SK-MEL-5 (cell line): ENCODE results near the gene CHSY3. TPM values are rescaled to one million over a fixed set of nuclear protein-coding genes. Genes with fewer than 3 reads are reported as not detected.
A peak's percentile ranks its signal among the peaks of the same experiment; 100 is the strongest.

Experiments
- DNase-seq: peaks from one replicate; pipeline ENCODE4 v3.0.0-alpha.2; 2016; ENCODE audit warnings: low read depth, low spot score
- in situ Hi-C: cut with HindIII; loops from 2 replicates; pipeline ENCODE4 v1.10.0; 2016; ENCODE audit warnings: low sequenced_read_pairs, high pct_unique_total_duplicates, low pct_unique_long_range_greater_than_20kb
- polyA plus RNA-seq, 2 experiments: library from polyadenylated mRNA; depleted of rRNA; stranded (reverse); fragments of >200 nt; gene quantifications; 2 replicates each; pipeline ENCODE4 v1.2.3, GENCODE V29; 2015
- total RNA-seq: library from RNA; depleted of rRNA; stranded (reverse); fragments of >200 nt; shearing (Covaris generic); gene quantifications from 2 replicates; pipeline ENCODE4 v1.2.3, GENCODE V29; 2014; rRNA removed

CHSY3 gene
- 7.5 and 7.8 TPM in 2 replicates for total RNA-seq
- 3.2 and 4.3 TPM in 2 replicates for polyA plus RNA-seq (2015; cell fraction: cytosol; rRNA removed)
- 1.1 and 1.7 TPM in 2 replicates for polyA plus RNA-seq (2015; cell fraction: nucleus; rRNA removed)

DNA sequence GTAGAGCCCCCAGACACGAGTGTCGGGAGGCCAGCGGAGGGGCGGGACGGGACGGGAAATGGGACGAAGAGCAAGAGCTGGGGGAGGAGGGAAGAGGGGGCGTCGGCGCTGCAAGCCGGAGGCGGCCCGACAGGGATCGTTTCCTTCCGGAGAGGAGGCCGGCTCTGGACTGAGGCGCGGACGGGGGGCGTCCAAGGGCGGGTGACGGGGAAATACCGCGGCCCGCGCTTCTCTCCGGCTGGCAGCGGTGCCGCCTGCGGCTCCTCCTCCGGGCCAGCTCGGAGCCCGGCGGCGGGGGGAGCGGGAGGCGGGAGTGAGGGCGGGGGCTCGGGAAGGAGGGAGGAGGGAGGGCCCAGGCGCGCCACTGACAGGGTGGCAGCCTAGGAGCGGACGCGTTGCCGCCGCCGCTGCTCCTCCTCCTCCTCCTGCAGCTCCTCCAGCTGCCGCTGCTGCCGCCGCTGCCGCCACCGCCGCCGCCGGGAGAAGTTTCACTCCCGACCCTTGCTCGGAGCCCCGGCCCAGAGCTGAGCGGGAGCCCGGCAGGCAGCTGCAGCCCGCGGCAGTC is at the start of gene CHSY3:
TSS of gene CHSY3 (plus strand) at position 364 of the 565 bp plus-strand sequence.
- peak; percentile 82 for DNase-seq
- in situ Hi-C loops = no loop called here

DNA sequence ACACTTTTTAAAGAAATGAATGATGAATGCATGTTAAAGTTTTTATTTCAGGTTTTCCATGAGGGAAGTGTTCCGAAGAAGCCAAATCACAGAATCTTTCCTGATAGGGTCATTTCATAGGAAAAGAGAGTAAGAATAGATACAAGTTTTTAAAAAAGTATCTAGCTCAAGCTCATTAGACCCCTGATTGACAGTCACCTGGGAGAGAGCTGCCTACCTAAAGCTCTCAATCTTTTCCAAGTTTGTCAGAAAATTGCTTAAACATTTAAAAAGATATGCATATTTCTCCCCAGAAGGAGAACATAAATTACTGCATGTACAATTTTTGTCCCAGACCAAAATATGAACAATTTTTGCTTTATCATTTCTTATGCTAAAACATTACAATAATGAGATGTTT is 47.9 kb upstream of the CHSY3 start:
- in situ Hi-C loops = no loop called here
- DNase-seq = no peak

DNA sequence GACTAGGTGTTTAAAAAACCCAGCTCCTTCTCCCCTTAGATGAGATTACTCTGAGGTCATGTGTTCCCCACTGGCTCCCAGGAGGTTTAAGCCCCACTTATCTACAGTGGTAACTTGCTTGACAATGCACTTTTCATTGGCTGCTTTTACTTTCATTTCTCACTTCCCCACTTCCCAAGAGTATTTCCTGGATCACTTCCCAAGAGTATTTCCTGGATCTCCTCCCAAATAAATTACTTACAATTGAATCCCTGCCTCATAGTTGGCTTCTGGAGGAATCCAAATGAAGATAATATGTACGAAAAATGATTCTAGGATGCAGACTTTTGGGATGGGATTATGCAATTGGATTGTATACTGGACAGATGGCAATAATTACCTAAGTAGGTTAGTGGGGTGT is 47.1 kb upstream of the CHSY3 start:
- no peak for DNase-seq
- in situ Hi-C loops = no loop called here

DNA sequence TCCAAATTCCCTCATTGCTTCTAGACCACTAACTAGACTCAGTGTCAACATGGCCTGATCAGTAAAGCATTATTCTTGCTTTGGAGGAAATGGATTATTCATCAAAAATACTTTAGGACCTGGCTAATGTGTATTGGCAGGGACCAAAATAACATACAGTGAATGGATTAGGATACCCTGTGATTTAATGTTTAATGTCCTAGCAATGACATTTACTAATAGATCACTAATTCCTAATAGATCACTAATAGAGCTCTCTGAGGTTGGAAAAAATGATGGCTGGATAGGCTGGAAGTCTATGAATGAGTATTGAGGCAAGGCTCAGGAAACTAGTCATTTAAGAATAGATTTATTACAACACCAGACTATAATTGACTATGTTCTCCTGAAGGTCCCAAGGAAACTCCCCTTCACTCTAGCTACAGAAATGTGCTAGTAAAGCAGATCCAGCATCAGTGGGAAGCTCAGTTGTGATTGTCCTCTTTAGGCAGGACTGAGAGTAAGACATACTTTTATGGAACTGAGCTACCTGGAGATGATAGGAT is 46.1 kb upstream of the CHSY3 start:
- in situ Hi-C loops = no loop called here

DNA sequence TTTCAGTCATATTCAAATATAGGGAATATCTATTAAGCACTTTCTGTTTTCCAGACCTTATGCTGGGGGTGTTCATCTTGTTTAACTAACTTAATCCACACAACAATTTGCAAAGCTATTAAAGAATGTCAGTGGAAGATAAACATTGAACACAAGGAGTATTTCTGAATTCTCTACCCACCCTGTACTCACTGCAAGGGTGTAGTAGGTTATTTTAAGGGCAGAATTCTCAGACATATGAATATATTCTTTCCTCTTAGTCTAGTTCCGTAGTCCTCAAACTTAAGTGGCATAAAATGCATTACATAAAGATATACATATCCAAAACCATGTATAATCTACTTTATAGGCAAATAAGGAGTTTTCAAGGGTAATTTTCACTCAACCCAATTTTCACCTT is 19.9 kb upstream of the CHSY3 start:
- in situ Hi-C loops = no loop called here
- no peak for DNase-seq

More for the DNA sequence above, 46.1 kb upstream of the CHSY3 start:
- DNase-seq = no peak

DNA sequence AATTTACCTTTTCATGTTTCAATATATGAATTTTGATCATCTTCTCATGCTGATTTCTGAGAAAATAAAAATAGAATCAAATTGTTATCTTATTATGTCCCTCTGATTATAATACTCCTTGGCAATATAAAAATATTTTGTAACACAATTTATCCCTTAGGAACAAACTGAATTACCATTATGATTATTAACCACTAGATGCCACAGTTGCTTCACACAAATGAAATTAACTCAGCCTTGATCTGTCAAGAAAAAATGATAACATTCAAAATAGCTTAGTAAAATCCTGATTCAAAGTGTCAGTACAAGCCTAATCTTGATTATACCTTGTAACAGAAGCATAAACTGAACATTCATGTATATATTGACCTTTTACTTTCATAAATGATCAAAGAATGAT is 4.8 kb upstream of the CHSY3 start:
- in situ Hi-C loops = no loop called here
- DNase-seq = peak; percentile 49

DNA sequence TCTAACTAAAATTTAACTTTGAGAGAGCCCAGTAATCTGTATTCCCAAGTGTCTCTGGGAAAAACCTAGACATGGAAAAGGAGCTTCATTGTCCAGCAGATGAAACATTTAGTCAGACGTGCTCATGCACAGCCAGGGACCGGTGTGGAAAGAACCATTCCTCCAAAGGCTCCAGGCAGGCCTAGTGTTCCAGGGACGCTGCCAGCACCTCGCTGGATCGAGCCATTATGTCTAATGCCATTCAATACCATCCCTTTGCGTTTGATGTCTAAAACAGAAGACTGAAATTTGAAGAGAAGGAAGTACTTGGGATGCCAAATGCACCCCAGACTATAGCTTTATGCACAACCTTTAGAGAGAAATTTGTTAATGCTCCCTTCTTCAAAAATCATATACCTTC is 1.4 kb upstream of the CHSY3 start:
- in situ Hi-C loops = no loop called here
- DNase-seq = no peak

DNA sequence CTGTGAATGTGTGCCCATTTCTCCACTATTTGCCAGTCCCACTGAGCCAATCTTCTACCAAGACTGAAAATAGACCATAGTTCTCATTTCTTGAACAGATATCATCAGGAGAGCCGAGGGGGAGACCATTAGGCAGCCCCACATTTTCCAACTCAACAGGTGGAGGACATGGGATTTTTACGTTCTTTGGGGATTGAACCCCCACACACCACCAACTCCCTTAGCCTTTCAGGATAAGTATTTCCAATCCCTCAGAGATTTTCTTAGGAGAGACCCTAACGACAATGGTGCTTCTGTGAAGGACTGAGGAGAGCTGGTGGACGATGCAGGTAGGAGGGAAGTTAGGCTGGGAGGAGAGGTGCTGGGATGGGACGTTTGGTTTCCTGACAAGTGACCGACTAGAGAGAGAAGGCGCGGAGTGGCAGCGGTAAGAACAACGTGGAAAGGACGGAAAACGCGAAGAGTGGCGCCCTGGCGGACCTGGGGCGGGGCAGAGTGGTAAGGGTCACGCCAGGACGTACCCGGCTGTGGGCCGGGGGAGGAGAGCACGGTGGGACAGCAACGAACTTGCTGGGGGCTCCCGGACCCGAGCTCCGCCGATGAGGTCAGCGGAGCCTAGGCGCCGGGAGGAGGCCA is 681 bp upstream of the CHSY3 start:
- in situ Hi-C loops = no loop called here
- no peak for DNase-seq

DNA sequence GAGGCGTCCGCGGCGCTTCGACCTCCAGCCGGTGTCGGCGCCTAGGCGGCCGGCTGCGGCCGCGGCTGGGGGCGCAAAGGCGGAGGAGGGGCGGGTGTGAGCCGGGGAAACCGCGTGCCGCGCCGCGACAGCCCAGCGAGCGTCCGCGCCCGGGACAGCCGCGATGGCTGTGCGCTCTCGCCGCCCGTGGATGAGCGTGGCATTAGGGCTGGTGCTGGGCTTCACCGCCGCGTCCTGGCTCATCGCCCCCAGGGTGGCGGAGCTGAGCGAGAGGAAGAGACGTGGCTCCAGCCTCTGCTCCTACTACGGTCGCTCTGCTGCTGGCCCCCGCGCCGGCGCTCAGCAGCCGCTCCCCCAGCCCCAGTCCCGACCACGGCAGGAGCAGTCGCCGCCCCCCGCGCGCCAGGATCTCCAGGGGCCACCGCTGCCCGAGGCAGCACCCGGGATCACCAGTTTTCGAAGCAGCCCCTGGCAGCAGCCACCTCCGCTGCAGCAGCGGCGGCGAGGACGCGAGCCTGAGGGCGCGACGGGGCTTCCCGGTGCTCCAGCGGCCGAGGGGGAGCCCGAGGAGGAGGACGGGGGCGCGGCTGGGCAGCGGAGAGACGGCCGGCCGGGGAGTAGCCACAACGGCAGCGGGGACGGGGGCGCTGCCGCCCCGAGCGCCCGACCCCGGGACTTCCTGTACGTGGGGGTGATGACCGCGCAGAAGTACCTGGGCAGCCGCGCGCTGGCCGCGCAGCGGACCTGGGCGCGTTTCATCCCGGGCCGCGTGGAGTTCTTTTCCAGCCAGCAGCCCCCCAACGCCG is 605 bp downstream of the CHSY3 start:
- in situ Hi-C loops = no loop called here
- no peak for DNase-seq

DNA sequence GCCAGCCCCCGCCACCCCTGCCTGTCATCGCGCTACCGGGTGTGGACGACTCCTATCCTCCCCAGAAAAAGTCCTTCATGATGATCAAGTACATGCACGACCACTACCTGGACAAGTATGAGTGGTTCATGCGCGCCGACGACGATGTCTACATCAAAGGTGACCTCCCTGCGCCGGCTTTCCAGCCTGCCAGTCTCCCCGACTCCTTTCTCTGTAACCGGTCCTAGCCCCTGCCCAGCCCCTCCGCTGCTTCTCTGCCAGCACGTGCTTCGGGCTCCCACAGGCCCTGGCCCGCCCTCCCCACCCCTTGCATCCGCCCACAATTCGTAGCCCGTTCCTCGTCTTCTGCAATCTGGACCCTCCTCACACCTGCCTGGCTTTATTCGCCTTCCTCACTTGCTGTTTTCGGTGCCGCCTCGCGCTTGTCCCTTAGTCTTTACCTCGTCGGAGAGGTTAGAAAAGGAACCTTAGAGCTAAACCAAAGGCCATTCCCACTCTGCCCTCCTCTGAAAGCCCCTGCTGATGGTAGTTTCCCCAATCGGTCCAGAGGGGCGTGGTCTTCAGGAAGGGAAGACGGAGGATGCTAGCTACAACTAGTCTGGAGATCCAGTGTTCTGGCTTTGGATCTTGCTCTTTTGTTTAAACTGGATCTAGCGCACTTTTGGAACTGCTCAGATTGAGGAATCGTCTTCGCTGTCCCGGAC is 1.4 kb downstream of the CHSY3 start:
- in situ Hi-C loops = no loop called here

DNA sequence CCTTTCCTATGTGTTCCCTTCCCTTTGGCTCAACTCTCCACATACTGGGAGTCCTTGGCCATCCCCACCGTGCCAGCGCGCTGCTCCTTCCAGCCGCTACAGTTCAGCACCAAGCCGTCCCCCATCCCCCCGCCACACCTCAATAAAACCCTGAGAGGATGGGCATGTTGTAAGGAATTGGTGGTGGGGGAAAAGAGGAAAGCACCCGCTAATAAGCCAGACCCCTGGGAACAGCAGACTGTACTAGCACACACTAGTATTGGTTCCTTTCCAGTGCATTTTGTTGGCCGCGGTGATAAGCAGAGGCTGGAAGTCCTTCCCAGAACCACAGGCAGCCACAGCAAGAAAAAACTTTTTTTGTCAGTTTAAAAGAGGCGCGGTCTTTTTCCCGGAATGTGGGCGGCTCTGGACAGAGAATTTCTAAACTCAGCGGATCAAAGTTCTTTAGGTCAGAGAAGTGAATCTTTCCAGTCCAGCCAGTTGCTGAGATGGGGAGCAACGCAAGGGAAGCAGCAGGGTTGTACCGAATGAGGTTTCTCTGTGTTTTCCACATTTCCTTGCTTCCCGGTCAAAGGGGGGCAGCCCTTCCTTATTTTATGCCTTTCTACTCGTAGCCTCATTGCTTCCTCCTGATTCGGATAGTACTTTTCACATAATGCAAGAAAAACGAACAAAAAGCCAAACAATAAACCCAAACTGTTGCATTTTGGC is 2.1 kb downstream of the CHSY3 start:
- in situ Hi-C loops = no loop called here
- DNase-seq = peak; percentile 27

More for the DNA sequence above, 1.4 kb downstream of the CHSY3 start:
- peak; percentile 10 for DNase-seq

DNA sequence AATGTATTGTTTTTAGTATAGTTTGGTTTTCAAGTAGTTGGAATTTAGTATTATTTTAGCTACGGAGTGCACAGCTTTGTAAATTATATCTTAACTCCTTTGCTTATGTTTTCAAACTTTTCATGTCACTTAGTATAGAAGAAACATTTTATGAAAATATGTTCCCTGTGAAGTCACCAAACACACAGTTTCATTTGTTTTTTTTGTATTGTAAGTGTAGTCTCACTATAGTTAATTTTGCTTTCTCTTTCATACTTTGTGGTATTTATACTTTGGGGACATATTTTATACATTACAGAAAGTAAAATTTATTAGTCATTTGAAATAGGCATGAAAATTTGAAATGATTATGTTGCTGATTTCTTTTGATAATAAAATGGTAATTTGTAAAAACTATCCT is 5.0 kb downstream of the CHSY3 start:
- in situ Hi-C loops = no loop called here
- no peak for DNase-seq

DNA sequence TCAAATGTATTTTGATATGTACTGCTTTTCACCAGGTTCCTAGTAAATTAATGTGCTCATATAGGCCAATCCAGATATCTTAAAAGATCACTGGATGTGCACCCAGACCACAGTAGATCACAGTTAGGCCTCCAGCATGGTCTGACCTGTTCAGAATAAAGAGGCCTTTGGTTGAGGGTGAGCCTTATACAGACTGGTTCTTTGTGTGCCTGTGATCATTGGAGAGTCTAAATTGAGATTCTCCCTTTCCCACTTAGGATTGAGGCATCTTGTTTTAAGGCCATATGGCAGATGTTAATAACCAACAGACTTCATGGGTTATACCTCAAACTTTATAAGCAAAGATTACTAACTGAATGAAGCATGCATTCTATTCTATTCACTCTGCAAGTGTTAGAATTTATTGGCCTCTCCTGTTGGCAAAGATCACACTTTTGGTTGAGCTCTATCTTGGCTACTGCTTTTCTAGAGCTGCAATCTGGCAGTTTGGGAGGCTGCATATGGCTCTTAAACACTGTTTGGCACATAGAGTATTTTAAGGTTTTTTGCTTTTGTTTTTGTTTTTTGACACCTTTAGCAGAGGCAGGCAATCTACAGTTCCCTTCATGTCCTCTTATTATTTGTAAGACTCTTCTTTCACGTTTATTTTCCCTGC is 8.5 kb downstream of the CHSY3 start:
- DNase-seq = peak; percentile 79
- in situ Hi-C loops = no loop called here

DNA sequence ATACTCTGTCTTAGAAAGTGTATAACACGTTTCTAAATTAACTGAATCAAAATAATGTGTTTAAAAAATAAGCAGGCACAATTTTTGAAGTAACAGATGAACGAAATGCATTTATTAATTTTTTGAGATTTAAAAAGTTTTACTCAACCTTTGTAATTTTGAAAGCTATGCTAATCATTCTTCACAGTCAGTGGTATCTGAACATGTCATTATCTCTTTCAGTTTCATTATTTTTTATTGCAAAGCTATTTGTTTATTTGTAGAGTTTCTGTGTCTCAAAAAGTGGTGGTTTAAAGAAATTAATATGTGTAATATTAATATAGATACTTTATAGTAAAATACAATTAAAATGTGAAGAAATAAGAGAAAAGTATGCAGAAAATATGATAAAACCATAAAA is 11.2 kb downstream of the CHSY3 start:
- DNase-seq = no peak
- in situ Hi-C loops = no loop called here

DNA sequence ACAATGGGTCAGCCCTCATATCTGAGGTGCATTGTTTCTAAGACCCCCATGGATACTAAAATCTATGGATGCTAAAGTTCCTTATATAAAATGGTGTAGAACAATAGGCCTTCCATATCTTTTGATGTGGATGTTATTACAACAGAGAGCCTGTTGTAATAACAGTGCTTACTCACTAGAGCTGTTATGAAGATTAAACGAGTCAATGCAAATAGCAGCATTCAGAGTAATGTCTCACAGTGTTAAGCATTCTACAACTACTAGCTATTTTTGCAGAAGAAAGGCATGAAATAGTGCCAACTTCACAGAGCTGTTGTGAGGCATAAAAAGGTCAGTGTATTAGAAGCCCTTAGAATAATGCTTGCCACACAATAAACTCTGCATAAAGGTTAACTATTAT is 13.0 kb downstream of the CHSY3 start:
- in situ Hi-C loops = no loop called here
- DNase-seq = no peak

DNA sequence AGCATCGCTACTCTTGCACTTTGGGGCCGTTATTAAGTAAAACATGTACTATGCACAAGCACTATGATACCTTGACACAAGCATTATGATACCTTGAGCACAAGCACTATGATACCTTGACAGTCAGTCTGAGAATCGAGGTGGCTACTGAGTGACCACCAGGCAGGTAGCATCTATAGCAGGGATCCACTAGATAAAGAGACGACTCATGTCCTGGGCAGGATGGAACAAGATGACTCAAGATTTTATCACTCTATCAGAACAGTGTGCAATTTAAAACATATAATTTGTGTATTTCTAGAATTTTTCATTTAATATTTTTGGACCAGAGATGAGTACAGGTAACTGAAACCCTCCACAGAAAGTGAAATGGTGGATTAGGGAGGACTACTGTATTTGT is 16.9 kb downstream of the CHSY3 start:
- DNase-seq = no peak
- in situ Hi-C loops = no loop called here

DNA sequence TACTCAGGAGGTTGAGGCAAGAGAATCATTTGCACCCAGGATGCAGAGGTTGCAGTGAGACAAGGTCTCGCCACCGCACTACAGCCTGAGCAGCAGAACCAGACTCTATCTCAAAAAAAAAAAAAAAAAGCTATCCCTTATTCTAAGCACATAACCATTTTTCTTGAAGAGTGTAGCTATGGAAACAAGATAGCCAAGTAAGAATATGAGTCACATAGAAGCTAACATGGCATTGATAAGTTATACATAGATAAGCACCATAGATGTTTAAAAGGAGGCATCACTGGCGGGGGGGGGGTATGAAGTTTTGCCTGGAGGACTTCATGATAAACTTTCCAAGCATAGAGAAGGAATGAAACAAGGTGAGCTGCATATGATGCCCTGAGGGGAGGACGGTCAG is 26.0 kb downstream of the CHSY3 start:
- no peak for DNase-seq
- in situ Hi-C loops = no loop called here
